NCI-H1092 (cell line): Measurements from ENCODE around the gene OR4D9.
"Not testable (repeated sequence)": the region's sequence is repeated elsewhere in the genome, so short reads cannot be mapped to it uniquely, and the experiment has no call there.

Source experiments
- DNase-seq: peaks from one replicate; lab custom pipeline; 2025; lab: John Stamatoyannopoulos, UW

The OR4D9 gene

GRCh38 chr11:59510941-59511589, at the start of gene OR4D9:
OR4D9 (plus strand) TSS chr11:59511539; CDS start chr11:59514913, 3,374 bp downstream.
- no peak for DNase-seq

GRCh38 chr11:59463190-59463641, 48.1 kb upstream of the OR4D9 start:
- DNase-seq: no peak

- no peak for DNase-seq
These were observed 38.3 kb upstream of the OR4D9 start, which contains the start of gene OR4D10 for GRCh38 chr11:59473015-59473414. OR4D10 (plus strand) TSS chr11:59473315; CDS start chr11:59477430, 4,115 bp downstream.

- no peak for DNase-seq
These were observed 36.2 kb upstream of the OR4D9 start for GRCh38 chr11:59475176-59475575.

GRCh38 chr11:59479906-59480305, 31.4 kb upstream of the OR4D9 start:
- DNase-seq: no peak

GRCh38 chr11:59480359-59480758, 31.0 kb upstream of the OR4D9 start:
- DNase-seq: no peak

GRCh38 chr11:59501931-59502330, 9.4 kb upstream of the OR4D9 start:
- no peak for DNase-seq

GRCh38 chr11:59503276-59503675, 8.1 kb upstream of the OR4D9 start, which contains the start of gene OR4D11:
OR4D11 (plus strand) TSS chr11:59503576; CDS start chr11:59503576, 0 bp downstream.
- DNase-seq: no peak

- DNase-seq: no peak
These were observed 336 bp downstream of the OR4D9 start for GRCh38 chr11:59511675-59512074.

GRCh38 chr11:59520139-59520538, 8.8 kb downstream of the OR4D9 start:
- DNase-seq: not testable (repeated sequence)

GRCh38 chr11:59520741-59521140, 9.4 kb downstream of the OR4D9 start:
- no peak for DNase-seq

GRCh38 chr11:59523541-59523940, 12.2 kb downstream of the OR4D9 start:
- DNase-seq: no peak

- no peak for DNase-seq
These were observed 17.4 kb downstream of the OR4D9 start for GRCh38 chr11:59528711-59529110.

GRCh38 chr11:59532620-59533019, 21.3 kb downstream of the OR4D9 start:
- no peak for DNase-seq

- no peak for DNase-seq
These were observed 23.3 kb downstream of the OR4D9 start for GRCh38 chr11:59534676-59535075.

GRCh38 chr11:59542142-59542810, 30.9 kb downstream of the OR4D9 start:
- DNase-seq: no peak

- not testable (repeated sequence) for DNase-seq
These were observed 32.4 kb downstream of the OR4D9 start for GRCh38 chr11:59543713-59544112.

GRCh38 chr11:59544869-59545178, 33.5 kb downstream of the OR4D9 start:
- DNase-seq: no peak

GRCh38 chr11:59545179-59546020, 34.1 kb downstream of the OR4D9 start:
- DNase-seq: no peak

- DNase-seq: not testable (repeated sequence)
These were observed 36.4 kb downstream of the OR4D9 start for GRCh38 chr11:59547605-59548308.

GRCh38 chr11:59548309-59548656, 36.9 kb downstream of the OR4D9 start:
- DNase-seq: no peak

- peak; percentile 96 for DNase-seq
These were observed 39.1 kb downstream of the OR4D9 start for GRCh38 chr11:59550368-59550841.
